Ishikawa (cell line): ENCODE data around the gene PPP2R2C.

ENCODE experiments used
- CEBPB ChIP-seq: IDR thresholded peaks from 2 replicates; pipeline ENCODE4 v1.6.1; 2012
- CREB1 ChIP-seq: IDR thresholded peaks from 2 replicates; pipeline ENCODE4 v1.6.1; 2012; ENCODE audit warnings: low read depth
- EGR1 ChIP-seq: IDR thresholded peaks from 2 replicates; pipeline ENCODE4 v1.6.1; 2012
- EP300 ChIP-seq: IDR thresholded peaks from 2 replicates; pipeline ENCODE4 v1.6.1; 2012; ENCODE audit warnings: borderline replicate concordance
- FOXM1 ChIP-seq: IDR thresholded peaks from 2 replicates; pipeline ENCODE4 v1.6.1; 2012; ENCODE audit warnings: low read depth, borderline replicate concordance
- NFIC ChIP-seq: IDR thresholded peaks from 2 replicates; pipeline ENCODE4 v1.6.1; 2012
- RAD21 ChIP-seq: IDR thresholded peaks from 2 replicates; pipeline ENCODE4 v1.6.1; 2012; ENCODE audit warnings: low read depth
- REST ChIP-seq: IDR thresholded peaks from 2 replicates; pipeline ENCODE4 v1.6.1; 2012; ENCODE audit warnings: low read depth, mild to moderate bottlenecking
- TAF1 ChIP-seq: IDR thresholded peaks from 2 replicates; pipeline ENCODE4 v1.6.1; 2012; ENCODE audit warnings: low read depth, mild to moderate bottlenecking
- TCF12 ChIP-seq: IDR thresholded peaks from 2 replicates; pipeline ENCODE4 v1.6.1; 2012; ENCODE audit warnings: low read depth
- TEAD4 ChIP-seq: IDR thresholded peaks from 2 replicates; pipeline ENCODE4 v1.6.1; 2012
- YY1 ChIP-seq: IDR thresholded peaks from 2 replicates; pipeline ENCODE4 v1.6.1; 2012; ENCODE audit warnings: low read depth
- ZBTB7A ChIP-seq: IDR thresholded peaks from 2 replicates; pipeline ENCODE4 v1.6.1; 2012; ENCODE audit warnings: low read depth
- TF ChIP-seq, protein P1 (sequence below): IDR thresholded peaks from 2 replicates; pipeline ENCODE4 v1.6.1; 2012
- TF ChIP-seq, protein P2 (sequence below): IDR thresholded peaks from 2 replicates; pipeline ENCODE4 v1.6.1; 2012

PPP2R2C gene

DNA sequence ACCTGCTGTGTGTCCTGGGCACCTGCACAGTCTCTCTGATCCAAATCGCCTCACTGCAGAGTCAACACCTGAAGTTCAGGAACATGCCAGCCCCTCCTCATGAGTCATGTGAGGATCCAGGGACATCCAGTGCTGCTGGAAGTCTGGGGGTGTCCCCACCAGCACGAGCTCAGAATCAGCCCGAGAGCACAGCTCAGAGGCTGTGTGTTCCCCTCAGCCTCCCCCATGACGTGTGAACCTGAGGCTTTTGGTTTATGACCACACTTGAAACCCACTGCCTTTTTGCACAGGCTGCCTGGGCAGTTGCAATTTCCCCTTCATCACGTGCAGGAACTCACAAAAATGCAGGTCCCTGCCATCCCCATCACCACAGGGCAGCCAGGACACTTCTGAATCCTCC is 47.1 kb downstream of the PPP2R2C start:
- TF ChIP-seq FOXM1 (no peak), TAF1 (no peak), TCF12 (no peak), REST (no peak), RAD21 (no peak)
- TF ChIP-seq, protein P1, sequence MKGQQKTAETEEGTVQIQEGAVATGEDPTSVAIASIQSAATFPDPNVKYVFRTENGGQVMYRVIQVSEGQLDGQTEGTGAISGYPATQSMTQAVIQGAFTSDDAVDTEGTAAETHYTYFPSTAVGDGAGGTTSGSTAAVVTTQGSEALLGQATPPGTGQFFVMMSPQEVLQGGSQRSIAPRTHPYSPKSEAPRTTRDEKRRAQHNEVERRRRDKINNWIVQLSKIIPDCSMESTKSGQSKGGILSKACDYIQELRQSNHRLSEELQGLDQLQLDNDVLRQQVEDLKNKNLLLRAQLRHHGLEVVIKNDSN: no peak

GRCh38 chr4:6424425-6424824 is 48.0 kb downstream of the PPP2R2C start:
- TF ChIP-seq, protein P2, sequence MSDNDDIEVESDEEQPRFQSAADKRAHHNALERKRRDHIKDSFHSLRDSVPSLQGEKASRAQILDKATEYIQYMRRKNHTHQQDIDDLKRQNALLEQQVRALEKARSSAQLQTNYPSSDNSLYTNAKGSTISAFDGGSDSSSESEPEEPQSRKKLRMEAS: no peak
- TF ChIP-seq TAF1 (no peak), YY1 (no peak), CREB1 (no peak), RAD21 (no peak), CEBPB (no peak)

GRCh38 chr4:6423575-6423974 is 48.8 kb downstream of the PPP2R2C start:
- TF ChIP-seq FOXM1 (no peak), CREB1 (no peak), NFIC (no peak), EP300 (no peak), RAD21 (no peak), YY1 (no peak), REST (no peak), ZBTB7A (no peak), TEAD4 (no peak), TCF12 (no peak), EGR1 (no peak), CEBPB (no peak), TAF1 (no peak)
- TF ChIP-seq, protein P1: no peak

GRCh38 chr4:6422866-6423265 is 49.5 kb downstream of the PPP2R2C start:
- TF ChIP-seq, protein P1: no peak
- TF ChIP-seq TAF1: no peak

GRCh38 chr4:6422105-6422504 is 50.3 kb downstream of the PPP2R2C start:
- TF ChIP-seq RAD21 (no peak), NFIC (no peak), TCF12 (no peak), TAF1 (no peak)
- TF ChIP-seq, protein P1: no peak

GRCh38 chr4:6421397-6421796 is 51.0 kb downstream of the PPP2R2C start:
- TF ChIP-seq NFIC: no peak
- TF ChIP-seq TCF12: no peak

GRCh38 chr4:6420972-6421371 is 51.4 kb downstream of the PPP2R2C start:
- no peak for TF ChIP-seq NFIC
- TF ChIP-seq RAD21: no peak
- TF ChIP-seq YY1: no peak
- TF ChIP-seq, protein P1: peak; percentile 58
- TF ChIP-seq CEBPB: no peak
